ENCODE results near the gene GPRC5D.

DNA sequence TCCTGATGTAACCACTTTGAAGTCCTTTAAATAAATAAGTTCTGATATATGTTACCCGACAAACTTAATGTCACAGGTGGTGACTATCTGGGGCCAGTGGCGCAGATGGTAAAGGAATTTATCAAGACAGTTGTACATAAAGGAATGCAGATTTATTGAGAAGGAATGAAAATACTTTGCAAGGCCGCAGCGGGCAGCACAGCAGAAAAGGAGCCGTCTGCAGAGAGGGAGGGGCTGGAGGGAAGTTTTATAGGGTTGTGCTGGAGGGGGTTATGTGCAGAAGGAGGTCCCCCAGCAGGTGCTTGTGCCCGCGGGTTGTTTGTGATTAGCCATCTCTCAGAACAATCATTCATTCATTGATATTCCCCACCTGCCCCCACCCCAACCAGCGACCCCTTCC, 17.4 kb downstream of the GPRC5D start:
- TF ChIP-seq, protein P1, sequence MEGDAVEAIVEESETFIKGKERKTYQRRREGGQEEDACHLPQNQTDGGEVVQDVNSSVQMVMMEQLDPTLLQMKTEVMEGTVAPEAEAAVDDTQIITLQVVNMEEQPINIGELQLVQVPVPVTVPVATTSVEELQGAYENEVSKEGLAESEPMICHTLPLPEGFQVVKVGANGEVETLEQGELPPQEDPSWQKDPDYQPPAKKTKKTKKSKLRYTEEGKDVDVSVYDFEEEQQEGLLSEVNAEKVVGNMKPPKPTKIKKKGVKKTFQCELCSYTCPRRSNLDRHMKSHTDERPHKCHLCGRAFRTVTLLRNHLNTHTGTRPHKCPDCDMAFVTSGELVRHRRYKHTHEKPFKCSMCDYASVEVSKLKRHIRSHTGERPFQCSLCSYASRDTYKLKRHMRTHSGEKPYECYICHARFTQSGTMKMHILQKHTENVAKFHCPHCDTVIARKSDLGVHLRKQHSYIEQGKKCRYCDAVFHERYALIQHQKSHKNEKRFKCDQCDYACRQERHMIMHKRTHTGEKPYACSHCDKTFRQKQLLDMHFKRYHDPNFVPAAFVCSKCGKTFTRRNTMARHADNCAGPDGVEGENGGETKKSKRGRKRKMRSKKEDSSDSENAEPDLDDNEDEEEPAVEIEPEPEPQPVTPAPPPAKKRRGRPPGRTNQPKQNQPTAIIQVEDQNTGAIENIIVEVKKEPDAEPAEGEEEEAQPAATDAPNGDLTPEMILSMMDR (IDR thresholded peaks at IDR 0.05; ENCODE audit: low read length): no peak
- no peak for TF ChIP-seq EZH2 (IDR thresholded peaks at IDR 0.05; ENCODE audit: borderline replicate concordance, low read length)
